Mucosa of gallbladder (tissue), 1 donor: ENCODE results near the gene HTR4. TPM values are rescaled to one million over a fixed set of nuclear protein-coding genes. Genes with fewer than 3 reads are reported as not detected.

ENCODE experiments used
- DNase-seq: peaks from one replicate; pipeline ENCODE4 v3.0.0-alpha.2; 2020; ENCODE audit warnings: low spot score
- total RNA-seq: library from RNA; stranded (reverse); gene quantifications from one replicate; pipeline ENCODE4 v1.2.1, GENCODE V29; 2021
- donor health status: DM: no; HTN: no; CAD: no.

The HTR4 gene
- total RNA-seq, 1 donor from 2014 or later, result 3.8 TPM

- no peak for DNase-seq
Measured at GRCh38 chr5:148433826-148434225, 220.5 kb downstream of the HTR4 start.

Other genes with a start within 250 kb of the HTR4 start
- gene ADRB2, start 172.1 kb upstream of the HTR4 start, total RNA-seq, result 3.4 TPM